ENCODE measurements around the gene THUMPD2. TPM values are rescaled to one million over a fixed set of nuclear protein-coding genes. Genes with fewer than 3 reads are reported as not detected.

THUMPD2 gene
- polyA plus RNA-seq, 1 donor from 2014 or later: 24.7 TPM

DNA sequence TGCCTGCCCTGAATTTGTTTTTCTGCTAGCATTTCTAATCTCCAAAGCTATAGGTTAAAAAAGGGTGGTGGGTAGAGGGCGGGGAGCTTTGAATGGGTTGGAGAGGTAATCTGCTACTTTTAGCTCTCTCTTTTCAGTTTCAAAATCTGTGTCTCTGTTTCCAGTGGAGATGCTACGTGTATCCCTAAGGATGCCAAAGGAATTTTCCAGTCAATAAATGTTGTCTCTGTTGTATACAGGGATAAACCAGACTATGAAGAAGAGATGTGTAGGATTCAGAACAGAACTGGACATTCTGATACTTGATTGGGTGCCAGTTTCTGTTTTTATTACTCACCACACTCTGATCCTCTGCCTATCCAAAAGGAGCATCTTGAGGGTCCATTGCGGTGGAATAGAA lies 63.2 kb downstream of the THUMPD2 start:
- Histone ChIP-seq H3K9me2 (ENCODE audit: insufficient read depth, low read length) (no peaks in the 10 kb centered on the region), H2AFZ (ENCODE audit: low read depth, low read length) (no peak overlapping the region), H4K20me1 (ENCODE audit: insufficient read depth) (no peaks in the 10 kb centered on the region), H3K27me3 (ENCODE audit: insufficient read depth, low read depth, low read length) (no peaks in the 10 kb centered on the region), H3K9ac (ENCODE audit: low read length) (no peak overlapping the region), H3K79me2 (replicated peaks; ENCODE audit: insufficient read depth, low read length) (no peaks in the 10 kb centered on the region), H3K4me3 (ENCODE audit: low read length) (no peak overlapping the region), H3K9me3 (ENCODE audit: low read length) (no peaks in the 10 kb centered on the region), H3K4me2 (ENCODE audit: low read length) (no peak overlapping the region), H3F3A (ENCODE audit: insufficient read depth, low read length, poor library complexity, severe bottlenecking) (no peaks in the 10 kb centered on the region), H3K36me3 (ENCODE audit: insufficient read depth, low read length) (no peaks in the 10 kb centered on the region), H3K27ac (ENCODE audit: low read length) (no peak overlapping the region)
- no peak for TF ChIP-seq RAD21 (conservative IDR thresholded peaks at IDR 0.05)
- TF ChIP-seq, protein P1, sequence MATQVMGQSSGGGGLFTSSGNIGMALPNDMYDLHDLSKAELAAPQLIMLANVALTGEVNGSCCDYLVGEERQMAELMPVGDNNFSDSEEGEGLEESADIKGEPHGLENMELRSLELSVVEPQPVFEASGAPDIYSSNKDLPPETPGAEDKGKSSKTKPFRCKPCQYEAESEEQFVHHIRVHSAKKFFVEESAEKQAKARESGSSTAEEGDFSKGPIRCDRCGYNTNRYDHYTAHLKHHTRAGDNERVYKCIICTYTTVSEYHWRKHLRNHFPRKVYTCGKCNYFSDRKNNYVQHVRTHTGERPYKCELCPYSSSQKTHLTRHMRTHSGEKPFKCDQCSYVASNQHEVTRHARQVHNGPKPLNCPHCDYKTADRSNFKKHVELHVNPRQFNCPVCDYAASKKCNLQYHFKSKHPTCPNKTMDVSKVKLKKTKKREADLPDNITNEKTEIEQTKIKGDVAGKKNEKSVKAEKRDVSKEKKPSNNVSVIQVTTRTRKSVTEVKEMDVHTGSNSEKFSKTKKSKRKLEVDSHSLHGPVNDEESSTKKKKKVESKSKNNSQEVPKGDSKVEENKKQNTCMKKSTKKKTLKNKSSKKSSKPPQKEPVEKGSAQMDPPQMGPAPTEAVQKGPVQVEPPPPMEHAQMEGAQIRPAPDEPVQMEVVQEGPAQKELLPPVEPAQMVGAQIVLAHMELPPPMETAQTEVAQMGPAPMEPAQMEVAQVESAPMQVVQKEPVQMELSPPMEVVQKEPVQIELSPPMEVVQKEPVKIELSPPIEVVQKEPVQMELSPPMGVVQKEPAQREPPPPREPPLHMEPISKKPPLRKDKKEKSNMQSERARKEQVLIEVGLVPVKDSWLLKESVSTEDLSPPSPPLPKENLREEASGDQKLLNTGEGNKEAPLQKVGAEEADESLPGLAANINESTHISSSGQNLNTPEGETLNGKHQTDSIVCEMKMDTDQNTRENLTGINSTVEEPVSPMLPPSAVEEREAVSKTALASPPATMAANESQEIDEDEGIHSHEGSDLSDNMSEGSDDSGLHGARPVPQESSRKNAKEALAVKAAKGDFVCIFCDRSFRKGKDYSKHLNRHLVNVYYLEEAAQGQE (IDR thresholded peaks at IDR 0.05; ENCODE audit: borderline replicate concordance): no peak
- no peak for TF ChIP-seq POLR2AphosphoS5 (IDR thresholded peaks at IDR 0.05)
- TF ChIP-seq EZH2 (IDR thresholded peaks at IDR 0.05; ENCODE audit: borderline replicate concordance, insufficient read depth, low read length, poor library complexity, severe bottlenecking): no peak
- TF ChIP-seq EP300 (conservative IDR thresholded peaks at IDR 0.05; ENCODE audit: poor library complexity, severe bottlenecking): no peak
- no peak for TF ChIP-seq SMC3 (conservative IDR thresholded peaks at IDR 0.05; ENCODE audit: poor library complexity)
- TF ChIP-seq, protein P2, sequence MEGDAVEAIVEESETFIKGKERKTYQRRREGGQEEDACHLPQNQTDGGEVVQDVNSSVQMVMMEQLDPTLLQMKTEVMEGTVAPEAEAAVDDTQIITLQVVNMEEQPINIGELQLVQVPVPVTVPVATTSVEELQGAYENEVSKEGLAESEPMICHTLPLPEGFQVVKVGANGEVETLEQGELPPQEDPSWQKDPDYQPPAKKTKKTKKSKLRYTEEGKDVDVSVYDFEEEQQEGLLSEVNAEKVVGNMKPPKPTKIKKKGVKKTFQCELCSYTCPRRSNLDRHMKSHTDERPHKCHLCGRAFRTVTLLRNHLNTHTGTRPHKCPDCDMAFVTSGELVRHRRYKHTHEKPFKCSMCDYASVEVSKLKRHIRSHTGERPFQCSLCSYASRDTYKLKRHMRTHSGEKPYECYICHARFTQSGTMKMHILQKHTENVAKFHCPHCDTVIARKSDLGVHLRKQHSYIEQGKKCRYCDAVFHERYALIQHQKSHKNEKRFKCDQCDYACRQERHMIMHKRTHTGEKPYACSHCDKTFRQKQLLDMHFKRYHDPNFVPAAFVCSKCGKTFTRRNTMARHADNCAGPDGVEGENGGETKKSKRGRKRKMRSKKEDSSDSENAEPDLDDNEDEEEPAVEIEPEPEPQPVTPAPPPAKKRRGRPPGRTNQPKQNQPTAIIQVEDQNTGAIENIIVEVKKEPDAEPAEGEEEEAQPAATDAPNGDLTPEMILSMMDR (IDR thresholded peaks at IDR 0.05; ENCODE audit: poor library complexity, severe bottlenecking): no peak
- no peak for TF ChIP-seq TAF1 (IDR thresholded peaks at IDR 0.05; ENCODE audit: low read depth)
- TF ChIP-seq MXI1 (conservative IDR thresholded peaks at IDR 0.05; ENCODE audit: poor library complexity, severe bottlenecking): no peak

DNA sequence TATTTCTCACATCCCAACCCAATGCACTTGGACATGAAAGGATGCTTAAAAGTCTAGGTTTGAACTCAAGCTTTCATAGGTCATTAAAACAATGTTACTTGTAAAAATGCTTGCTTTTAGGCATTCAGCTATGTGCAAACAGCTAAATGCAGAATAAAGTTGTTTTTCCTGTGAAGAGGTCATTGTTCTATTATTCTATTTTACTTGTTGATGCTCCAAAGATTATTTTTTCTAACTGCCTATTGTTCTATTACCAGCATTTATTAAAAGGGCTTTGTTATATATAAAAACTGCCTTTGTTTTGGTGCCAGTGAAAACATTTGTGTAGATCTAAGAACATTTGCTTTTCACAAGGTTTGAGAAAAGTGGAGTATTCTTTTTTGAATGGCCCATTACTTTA lies 64.0 kb downstream of the THUMPD2 start:
- Histone ChIP-seq H3K9me3 (ENCODE audit: low read length) (no peaks in the 10 kb centered on the region), H3K27ac (ENCODE audit: low read length) (no peak overlapping the region), H3K4me3 (ENCODE audit: low read length) (no peak overlapping the region), H3K9me2 (ENCODE audit: insufficient read depth, low read length) (no peaks in the 10 kb centered on the region), H3K9ac (ENCODE audit: low read length) (no peak overlapping the region), H4K20me1 (ENCODE audit: insufficient read depth) (no peaks in the 10 kb centered on the region), H3K36me3 (ENCODE audit: insufficient read depth, low read length) (no peaks in the 10 kb centered on the region), H3K79me2 (replicated peaks; ENCODE audit: insufficient read depth, low read length) (no peaks in the 10 kb centered on the region), H3F3A (ENCODE audit: insufficient read depth, low read length, poor library complexity, severe bottlenecking) (no peaks in the 10 kb centered on the region), H2AFZ (ENCODE audit: low read depth, low read length) (no peak overlapping the region), H3K27me3 (ENCODE audit: insufficient read depth, low read depth, low read length) (no peaks in the 10 kb centered on the region), H3K4me2 (ENCODE audit: low read length) (no peak overlapping the region)
- TF ChIP-seq, protein P1 (IDR thresholded peaks at IDR 0.05; ENCODE audit: borderline replicate concordance): no peak
- TF ChIP-seq RAD21 (conservative IDR thresholded peaks at IDR 0.05) (no peak), TAF1 (IDR thresholded peaks at IDR 0.05; ENCODE audit: low read depth) (no peak)

Data from neural cell (in vitro differentiated cells).